HG03097 (cell line): ENCODE data around the gene LAPTM4A.

Source experiments
- ATAC-seq: cut with Tn5 transposase; IDR thresholded peaks from one replicate; pipeline ENCODE4 v1.9.1; 2021; ENCODE audit not compliant: unreplicated experiment, low FRiP score

LAPTM4A gene

DNA sequence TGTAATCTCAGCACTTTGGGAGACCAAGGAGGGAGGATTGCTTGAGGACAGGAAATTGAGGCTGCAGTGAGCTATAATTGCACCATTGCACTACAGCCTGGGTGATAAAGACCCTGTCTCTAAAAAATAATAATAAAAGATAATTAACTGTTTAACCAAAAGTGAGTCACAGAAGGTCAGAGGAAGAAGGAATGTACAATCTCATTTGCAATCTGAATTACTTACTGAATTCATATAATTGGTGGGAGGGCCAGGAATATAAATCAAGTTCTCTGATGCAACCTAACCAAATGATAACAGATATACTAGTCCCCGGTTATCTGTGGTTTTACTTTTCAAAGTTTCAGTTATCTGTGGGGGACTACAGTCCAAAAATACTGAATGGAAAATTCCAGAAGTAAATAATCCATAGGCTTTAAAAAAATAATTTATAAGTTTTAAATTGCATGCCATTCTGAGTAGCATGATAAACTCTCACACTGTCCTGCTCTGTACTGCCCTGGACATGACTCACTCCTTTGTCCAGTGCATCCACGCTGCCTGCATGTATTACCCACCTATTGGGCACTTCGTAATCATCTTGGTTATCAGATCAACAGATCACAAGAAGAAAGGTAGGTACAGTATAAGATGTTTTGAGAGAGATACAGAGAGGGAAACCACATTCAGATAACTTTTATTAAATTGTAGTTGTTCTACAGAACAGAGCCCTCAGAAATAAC lies 26.2 kb downstream of the LAPTM4A start:
- ATAC-seq: no peak

DNA sequence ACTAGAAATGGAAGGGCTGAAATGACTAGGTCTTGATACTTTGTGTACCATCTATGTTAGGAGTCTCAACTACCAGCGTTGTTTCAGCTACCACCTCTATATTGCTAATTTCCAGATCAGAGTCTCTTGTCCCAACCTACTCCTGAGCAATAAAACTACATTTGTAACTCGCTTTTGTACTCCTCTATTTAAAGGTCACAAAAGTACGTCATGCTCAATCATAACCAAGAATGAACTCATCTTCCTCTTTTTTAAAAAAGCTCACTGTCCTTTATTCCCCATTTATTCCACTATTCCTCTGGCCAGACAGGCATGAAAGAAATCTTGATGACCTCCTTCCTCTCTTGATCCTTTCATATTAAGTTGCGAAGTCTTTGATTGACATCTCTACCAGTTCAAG lies 27.7 kb downstream of the LAPTM4A start:
- no peak for ATAC-seq

- no peak for ATAC-seq
Measured at GRCh38 chr2:20021405-20022009, 29.9 kb downstream of the LAPTM4A start.

GRCh38 chr2:20019747-20020146 lies 31.7 kb downstream of the LAPTM4A start:
- no peak for ATAC-seq

DNA sequence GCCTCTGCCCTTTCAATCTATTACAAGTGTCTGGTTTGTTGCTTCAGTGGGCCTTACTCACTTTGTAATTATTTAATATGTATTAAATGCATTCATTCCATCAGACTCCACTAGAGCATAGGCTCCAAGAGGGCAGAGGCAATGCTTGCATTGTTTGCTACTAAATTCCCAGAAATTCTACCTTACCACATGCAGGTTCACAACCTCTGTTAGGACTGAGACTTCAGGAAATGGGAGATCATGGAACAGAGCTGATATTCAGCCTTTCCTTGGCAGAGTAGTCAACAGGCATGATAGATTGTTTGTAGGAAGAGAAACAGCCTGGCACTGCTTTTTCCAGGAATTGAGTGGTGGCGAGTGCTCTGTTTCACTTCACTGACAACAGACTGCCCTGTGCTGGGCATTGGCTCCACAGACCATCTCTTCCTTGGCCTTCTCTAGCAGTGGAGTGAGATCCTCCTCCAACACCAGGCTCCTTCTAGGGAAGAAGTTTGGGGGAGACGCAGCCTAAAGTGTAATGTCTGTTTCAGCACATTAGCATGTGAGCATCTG lies 32.8 kb downstream of the LAPTM4A start:
- no peak for ATAC-seq

DNA sequence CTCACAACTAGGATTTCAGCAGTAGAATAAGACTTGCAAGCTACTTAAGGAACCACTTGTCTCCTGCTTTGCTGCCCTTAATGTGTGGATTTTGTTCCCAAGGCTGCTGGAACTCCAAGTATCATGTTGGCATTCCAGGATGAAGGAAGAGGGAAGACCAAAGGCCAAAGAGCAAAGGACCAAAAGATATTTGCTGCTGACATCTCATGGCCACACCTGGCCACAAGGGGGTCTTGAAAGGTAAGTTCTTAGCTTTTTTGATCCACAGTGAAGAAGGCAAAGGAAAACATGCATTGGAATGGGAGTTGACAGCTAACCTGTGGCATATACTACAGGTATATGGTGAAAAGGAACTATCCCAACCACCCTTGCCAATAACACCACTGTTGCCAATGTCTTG lies 35.1 kb downstream of the LAPTM4A start:
- no peak for ATAC-seq

- no peak for ATAC-seq
Measured at GRCh38 chr2:20015482-20016083, 35.8 kb downstream of the LAPTM4A start.

- ATAC-seq: no peak
Measured at GRCh38 chr2:20013126-20013849, 38.1 kb downstream of the LAPTM4A start.

- no peak for ATAC-seq
Measured at GRCh38 chr2:20012282-20013125, 38.9 kb downstream of the LAPTM4A start, which contains the start of gene MATN3. Gene MATN3 (minus strand): TSS chr2:20012668. CDS start chr2:20012631, 37 bp downstream.

DNA sequence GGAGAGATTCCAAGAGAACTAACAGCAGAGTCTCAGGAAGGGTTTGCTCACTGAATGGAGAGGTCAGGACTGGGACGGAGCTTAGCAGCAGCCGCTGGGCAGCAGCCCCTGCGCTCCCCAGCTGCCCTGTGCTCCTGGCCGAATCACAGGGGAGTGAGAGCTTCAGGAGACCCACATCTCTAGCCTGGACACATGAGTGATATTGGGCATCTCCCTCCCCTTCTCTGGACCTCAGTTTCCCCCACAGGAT lies 39.5 kb downstream of the LAPTM4A start:
- ATAC-seq: no peak

- no peak for ATAC-seq
Measured at GRCh38 chr2:20011276-20012031, 40.0 kb downstream of the LAPTM4A start.

GRCh38 chr2:20008703-20009102 lies 42.7 kb downstream of the LAPTM4A start:
- no peak for ATAC-seq

- no peak for ATAC-seq
Measured at GRCh38 chr2:20005891-20006470, 45.4 kb downstream of the LAPTM4A start.

DNA sequence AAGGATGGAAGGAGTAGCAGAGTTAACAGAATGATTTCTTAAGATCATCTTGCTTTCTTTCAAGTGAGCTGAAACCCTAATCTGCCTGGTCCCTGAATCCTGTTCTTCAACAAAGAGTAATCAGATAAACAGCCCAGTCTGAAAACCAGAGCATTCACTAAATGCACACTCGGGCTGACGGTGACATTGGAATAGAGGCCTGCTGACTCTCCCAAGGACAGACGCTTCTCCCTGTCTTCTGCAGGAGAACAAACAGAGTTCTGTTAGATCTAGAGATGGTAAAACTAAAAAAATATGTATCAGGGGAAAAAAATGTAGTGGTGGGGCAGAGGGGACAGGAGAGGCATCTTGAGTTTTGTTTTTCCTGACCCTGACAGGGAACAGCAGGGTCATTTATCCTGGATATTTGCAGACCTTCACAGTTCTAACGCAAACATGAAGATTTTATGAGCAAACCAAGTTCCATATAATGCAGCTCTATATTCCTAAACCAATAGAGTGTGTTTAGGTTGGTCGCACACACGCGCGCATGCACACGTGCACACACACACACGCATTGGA lies 46.3 kb downstream of the LAPTM4A start:
- no peak for ATAC-seq

DNA sequence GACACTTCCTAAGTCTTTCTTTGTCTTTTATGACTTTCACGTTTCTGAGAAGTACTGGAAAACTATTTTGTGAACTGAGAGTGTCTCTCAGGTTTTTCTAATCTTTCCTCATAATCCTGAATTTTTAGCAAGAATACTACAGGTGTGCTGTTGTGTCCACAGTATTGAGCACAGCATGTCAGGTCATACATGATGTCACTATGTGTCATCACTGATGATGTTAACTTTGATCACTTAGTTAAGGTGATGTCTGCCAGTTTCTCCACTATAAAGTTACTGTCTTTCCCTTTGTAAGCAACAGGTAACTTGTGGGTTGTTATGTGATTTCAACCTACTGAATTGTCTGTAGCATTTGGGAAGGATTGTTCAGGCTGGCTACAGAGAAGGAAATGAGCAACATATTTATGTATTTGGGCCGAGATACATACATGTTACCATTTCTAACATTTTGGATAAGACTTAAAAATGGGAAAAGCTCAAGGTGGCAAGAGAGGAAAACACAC lies 50.0 kb downstream of the LAPTM4A start:
- ATAC-seq: no peak

- ATAC-seq: no peak
Measured at GRCh38 chr2:19993731-19994130, 57.7 kb downstream of the LAPTM4A start.

DNA sequence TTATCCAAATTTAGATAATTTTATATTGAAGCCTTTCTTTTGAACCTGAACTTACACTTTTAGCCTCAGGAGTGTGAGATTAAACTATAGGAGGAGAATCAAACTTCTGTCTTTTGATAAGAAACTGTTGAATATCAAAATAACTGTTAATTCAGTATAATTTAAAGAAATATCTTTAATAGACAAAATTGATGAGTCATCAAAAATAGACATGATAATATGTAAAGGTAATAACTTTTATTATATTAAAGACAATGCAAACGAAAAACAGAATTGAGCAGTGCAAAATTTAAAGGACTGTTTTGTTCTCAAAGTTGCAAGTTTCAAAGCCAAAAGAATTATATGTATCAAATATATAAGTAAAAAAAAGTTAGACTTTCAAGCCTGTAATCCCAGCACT lies 59.5 kb downstream of the LAPTM4A start:
- ATAC-seq: no peak

GRCh38 chr2:19990416-19990728 lies 61.1 kb downstream of the LAPTM4A start:
- no peak for ATAC-seq
